HG02571 (cell line): ENCODE measurements around the gene SMIM12.

Experiments
- ATAC-seq: cut with Tn5 transposase; IDR thresholded peaks from one replicate; pipeline ENCODE4 v1.9.1; 2021; ENCODE audit warnings: mild to moderate bottlenecking, moderate library complexity; ENCODE audit not compliant: unreplicated experiment

SMIM12 gene

GRCh38 chr1:34874296-34874952 is 14.9 kb upstream of the SMIM12 start:
- ATAC-seq = no peak

- no peak for ATAC-seq
Measured at GRCh38 chr1:34872133-34872503, 12.6 kb upstream of the SMIM12 start.

- ATAC-seq = no peak
Measured at GRCh38 chr1:34871443-34872132, 12.0 kb upstream of the SMIM12 start.

GRCh38 chr1:34870395-34870794 is 10.8 kb upstream of the SMIM12 start:
- no peak for ATAC-seq

GRCh38 chr1:34869760-34870159 is 10.2 kb upstream of the SMIM12 start:
- ATAC-seq = no peak

- ATAC-seq = no peak
Measured at GRCh38 chr1:34868230-34869049, 8.9 kb upstream of the SMIM12 start.

- no peak for ATAC-seq
Measured at GRCh38 chr1:34867415-34867814, 7.9 kb upstream of the SMIM12 start.

GRCh38 chr1:34866762-34867109 is 7.2 kb upstream of the SMIM12 start:
- no peak for ATAC-seq

- peak; percentile 60 for ATAC-seq
Measured at GRCh38 chr1:34865981-34866761, 6.6 kb upstream of the SMIM12 start.

- ATAC-seq = no peak
Measured at GRCh38 chr1:34865573-34865972, 6.0 kb upstream of the SMIM12 start.

- no peak for ATAC-seq
Measured at GRCh38 chr1:34864759-34865158, 5.2 kb upstream of the SMIM12 start.

- ATAC-seq = no peak
Measured at GRCh38 chr1:34863501-34863900, 4.0 kb upstream of the SMIM12 start.

GRCh38 chr1:34858901-34859445 is 576 bp downstream of the SMIM12 start:
- peak; percentile 5 for ATAC-seq

- no peak for ATAC-seq
Measured at GRCh38 chr1:34856697-34857096, 2.9 kb downstream of the SMIM12 start.

GRCh38 chr1:34852677-34853217 is 6.8 kb downstream of the SMIM12 start:
- peak; percentile 94 for ATAC-seq

GRCh38 chr1:34851431-34852105 is 8.0 kb downstream of the SMIM12 start:
- no peak for ATAC-seq

- ATAC-seq = no peak
Measured at GRCh38 chr1:34850382-34850781, 9.2 kb downstream of the SMIM12 start.

- ATAC-seq = no peak
Measured at GRCh38 chr1:34847094-34847493, 12.5 kb downstream of the SMIM12 start.

- ATAC-seq = no peak
Measured at GRCh38 chr1:34846265-34846664, 13.3 kb downstream of the SMIM12 start.
